Ecto neural progenitor cell (in vitro differentiated cells): ENCODE measurements around the gene DZANK1.
"Not testable (repeated sequence)": the region's sequence is repeated elsewhere in the genome, so short reads cannot be mapped to it uniquely, and the experiment has no call there.

ENCODE experiments used
- DNase-seq: peaks from one replicate; pipeline ENCODE4 v3.0.0-alpha.2; 2018; ENCODE audit warnings: low spot score

DZANK1 gene

GRCh38 chr20:18436847-18437246 lies 30.0 kb downstream of the DZANK1 start:
- no peak for DNase-seq

- DNase-seq = no peak
These were observed 35.6 kb downstream of the DZANK1 start for GRCh38 chr20:18431206-18431605.

- no peak for DNase-seq
These were observed 36.5 kb downstream of the DZANK1 start for GRCh38 chr20:18430172-18430826.

- DNase-seq = no peak
These were observed 38.2 kb downstream of the DZANK1 start for GRCh38 chr20:18428490-18429173.

- no peak for DNase-seq
These were observed 39.6 kb downstream of the DZANK1 start for GRCh38 chr20:18427214-18427613.

GRCh38 chr20:18421608-18422007 lies 45.2 kb downstream of the DZANK1 start:
- DNase-seq = no peak

- DNase-seq = no peak
These were observed 50.3 kb downstream of the DZANK1 start for GRCh38 chr20:18416486-18416885.

GRCh38 chr20:18414140-18414539 lies 52.7 kb downstream of the DZANK1 start:
- DNase-seq = no peak

- no peak for DNase-seq
These were observed 54.5 kb downstream of the DZANK1 start for GRCh38 chr20:18412221-18412901.

GRCh38 chr20:18405826-18406225 lies 61.0 kb downstream of the DZANK1 start:
- DNase-seq = no peak

- DNase-seq = no peak
These were observed 62.7 kb downstream of the DZANK1 start for GRCh38 chr20:18404172-18404571.

GRCh38 chr20:18403269-18403668 lies 63.6 kb downstream of the DZANK1 start:
- no peak for DNase-seq

- no peak for DNase-seq
These were observed 65.5 kb downstream of the DZANK1 start for GRCh38 chr20:18401305-18401704.

GRCh38 chr20:18400460-18400859 lies 66.4 kb downstream of the DZANK1 start:
- no peak for DNase-seq

- DNase-seq = not testable (repeated sequence)
These were observed 68.1 kb downstream of the DZANK1 start for GRCh38 chr20:18398713-18399112.

GRCh38 chr20:18397030-18397429 lies 69.8 kb downstream of the DZANK1 start:
- no peak for DNase-seq

GRCh38 chr20:18395544-18395943 lies 71.3 kb downstream of the DZANK1 start:
- DNase-seq = no peak

- DNase-seq = no peak
These were observed 72.5 kb downstream of the DZANK1 start for GRCh38 chr20:18394363-18394762.

GRCh38 chr20:18391686-18392085 lies 75.1 kb downstream of the DZANK1 start:
- DNase-seq = no peak

- DNase-seq = no peak
These were observed 76.6 kb downstream of the DZANK1 start for GRCh38 chr20:18390201-18390600.

GRCh38 chr20:18388860-18389259 lies 78.0 kb downstream of the DZANK1 start:
- no peak for DNase-seq

- no peak for DNase-seq
These were observed 85.8 kb downstream of the DZANK1 start for GRCh38 chr20:18380908-18381529.
